RWPE2 (cell line): ENCODE measurements around the gene SDR9C7.
A peak's percentile ranks its signal among the peaks of the same experiment; 100 is the strongest.

Experiments
- ATAC-seq: fragments of 200-7000 bp; cut with Tn5 transposase; 3 replicates; pipeline ENCODE4 v1.9.1; 2021; ENCODE audit warnings: low read depth
- DNase-seq: peaks from one replicate; pipeline ENCODE4 v3.0.0-alpha.2; 2020; ENCODE audit warnings: low spot score
- H3K27ac ChIP-seq: fragments of 450-650 bp; 2 replicates; pipeline ENCODE4 v1.5.1; 2017; ENCODE audit warnings: mild to moderate bottlenecking; ENCODE audit not compliant: poor library complexity, severe bottlenecking
- H3K27me3 ChIP-seq: fragments of 250-450 bp; sonication (Bioruptor Pico); 2 replicates; pipeline ENCODE4 v1.5.1; 2021; ENCODE audit warnings: mild to moderate bottlenecking, moderate library complexity; ENCODE audit not compliant: insufficient read depth, poor library complexity, severe bottlenecking
- H3K36me3 ChIP-seq: fragments of 250-450 bp; sonication (Bioruptor Pico); 2 replicates; pipeline ENCODE4 v1.5.1; 2020; ENCODE audit warnings: low read depth, mild to moderate bottlenecking, moderate library complexity
- H3K4me1 ChIP-seq: fragments of 250-450 bp; sonication (Bioruptor Pico); 2 replicates; pipeline ENCODE4 v1.5.1; 2021; ENCODE audit warnings: mild to moderate bottlenecking, moderate library complexity; ENCODE audit not compliant: insufficient read depth, poor library complexity, severe bottlenecking
- H3K4me3 ChIP-seq: fragments of 250-450 bp; sonication (Bioruptor Pico); 2 replicates; pipeline ENCODE4 v1.5.1; 2021; ENCODE audit warnings: mild to moderate bottlenecking, moderate library complexity; ENCODE audit not compliant: severe bottlenecking
- H3K9me3 ChIP-seq: fragments of 250-450 bp; sonication (Bioruptor Pico); 2 replicates; pipeline ENCODE4 v1.5.1; 2021; ENCODE audit warnings: mild to moderate bottlenecking, moderate library complexity; ENCODE audit not compliant: severe bottlenecking
- TF ChIP-seq, protein P1 (sequence below): fragments of 450-650 bp; IDR thresholded peaks from one replicate; pipeline ENCODE4 v1.5.1; 2017; ENCODE audit warnings: mild to moderate bottlenecking, moderate library complexity; ENCODE audit not compliant: poor library complexity, severe bottlenecking

SDR9C7 gene

DNA sequence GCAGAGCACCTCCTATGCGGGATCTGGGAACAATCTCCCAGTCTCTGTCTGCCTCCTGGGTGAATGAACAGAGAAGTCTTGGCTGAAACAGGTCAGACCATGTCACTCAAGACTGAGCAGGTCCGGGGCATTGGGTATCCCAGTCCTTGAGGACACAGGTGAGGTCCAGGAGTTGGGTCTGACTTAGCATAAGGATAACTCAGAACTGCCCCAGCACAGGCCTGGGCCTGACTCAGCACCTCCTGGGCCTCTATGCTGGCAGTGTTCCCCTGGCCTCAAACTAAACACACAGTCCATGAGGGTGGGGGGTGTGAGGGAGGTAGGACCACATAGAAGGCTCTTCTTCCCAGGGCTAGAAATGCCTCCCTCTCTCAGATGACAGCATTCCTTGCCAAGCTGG, 1.5 kb upstream of the SDR9C7 start:
- peaks cover 14% of the 10 kb centered on the region for H3K4me1 ChIP-seq
- H3K27me3 ChIP-seq = no peaks in the 10 kb centered on the region
- no peaks in the 10 kb centered on the region for H3K9me3 ChIP-seq
- no peaks in the 10 kb centered on the region for H3K36me3 ChIP-seq
- TF ChIP-seq, protein P1, sequence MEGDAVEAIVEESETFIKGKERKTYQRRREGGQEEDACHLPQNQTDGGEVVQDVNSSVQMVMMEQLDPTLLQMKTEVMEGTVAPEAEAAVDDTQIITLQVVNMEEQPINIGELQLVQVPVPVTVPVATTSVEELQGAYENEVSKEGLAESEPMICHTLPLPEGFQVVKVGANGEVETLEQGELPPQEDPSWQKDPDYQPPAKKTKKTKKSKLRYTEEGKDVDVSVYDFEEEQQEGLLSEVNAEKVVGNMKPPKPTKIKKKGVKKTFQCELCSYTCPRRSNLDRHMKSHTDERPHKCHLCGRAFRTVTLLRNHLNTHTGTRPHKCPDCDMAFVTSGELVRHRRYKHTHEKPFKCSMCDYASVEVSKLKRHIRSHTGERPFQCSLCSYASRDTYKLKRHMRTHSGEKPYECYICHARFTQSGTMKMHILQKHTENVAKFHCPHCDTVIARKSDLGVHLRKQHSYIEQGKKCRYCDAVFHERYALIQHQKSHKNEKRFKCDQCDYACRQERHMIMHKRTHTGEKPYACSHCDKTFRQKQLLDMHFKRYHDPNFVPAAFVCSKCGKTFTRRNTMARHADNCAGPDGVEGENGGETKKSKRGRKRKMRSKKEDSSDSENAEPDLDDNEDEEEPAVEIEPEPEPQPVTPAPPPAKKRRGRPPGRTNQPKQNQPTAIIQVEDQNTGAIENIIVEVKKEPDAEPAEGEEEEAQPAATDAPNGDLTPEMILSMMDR = no peak
- no peak overlapping the region for H3K27ac ChIP-seq
- no peak overlapping the region for H3K4me3 ChIP-seq
- ATAC-seq (no peak; the same call in 2 of the 3 replicates), DNase-seq (no peak)

DNA sequence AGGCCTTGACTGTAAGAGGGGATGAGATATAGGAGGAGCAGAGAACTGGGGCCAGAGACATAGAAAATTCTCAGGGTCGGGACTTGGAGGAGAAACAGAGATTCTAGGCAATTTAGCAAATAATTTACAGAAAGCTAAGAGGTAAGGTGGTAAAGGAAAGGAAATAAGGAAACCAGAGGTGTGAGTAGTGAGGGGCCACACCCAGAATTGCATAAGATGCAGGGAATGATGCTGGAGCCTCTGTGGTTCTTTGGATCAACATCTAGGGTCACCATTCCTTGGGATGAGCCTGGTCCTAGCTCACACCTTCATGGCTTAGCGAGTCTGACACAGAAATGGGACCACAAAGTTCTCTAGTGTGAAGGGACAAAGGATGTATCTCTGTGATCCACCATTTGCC, 949 bp upstream of the SDR9C7 start:
- no peak overlapping the region for H3K4me3 ChIP-seq

DNA sequence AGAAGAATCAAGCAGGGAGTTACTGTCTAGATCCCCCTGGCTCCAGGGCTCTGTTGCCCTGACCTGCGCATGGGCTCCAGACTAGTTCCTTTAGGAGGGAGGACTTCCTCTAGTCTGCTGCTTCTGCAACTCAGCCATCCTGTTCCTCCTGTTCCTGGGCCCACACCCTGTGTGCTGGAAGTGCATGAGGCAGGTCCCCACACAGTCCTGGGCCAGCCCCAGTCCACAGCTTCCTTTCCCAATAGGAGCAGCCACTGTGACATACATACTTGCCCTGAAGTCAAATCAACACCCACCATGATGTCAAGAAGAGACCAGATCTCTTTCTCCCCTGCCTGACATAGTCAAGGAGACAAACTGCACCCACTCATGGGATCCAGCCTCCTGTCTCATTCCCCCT, 1.3 kb downstream of the SDR9C7 start:
- no peak overlapping the region for H3K27ac ChIP-seq
- peak; percentile 51; the same call in 2 of the 3 replicates for ATAC-seq
- H3K36me3 ChIP-seq = no peaks in the 10 kb centered on the region
- H3K4me3 ChIP-seq = no peak overlapping the region
- no peaks in the 10 kb centered on the region for H3K9me3 ChIP-seq
- TF ChIP-seq, protein P1 = no peak
- no peak for DNase-seq
- H3K27me3 ChIP-seq = no peaks in the 10 kb centered on the region
- H3K4me1 ChIP-seq = peaks cover 14% of the 10 kb centered on the region

More for the DNA sequence above, 949 bp upstream of the SDR9C7 start:
- no peaks in the 10 kb centered on the region for H3K36me3 ChIP-seq
- H3K4me1 ChIP-seq = peaks cover 14% of the 10 kb centered on the region
- DNase-seq = no peak
- no peak overlapping the region for H3K27ac ChIP-seq
- H3K27me3 ChIP-seq = no peaks in the 10 kb centered on the region
- TF ChIP-seq, protein P1 = no peak
- no peaks in the 10 kb centered on the region for H3K9me3 ChIP-seq
- ATAC-seq = no peak

DNA sequence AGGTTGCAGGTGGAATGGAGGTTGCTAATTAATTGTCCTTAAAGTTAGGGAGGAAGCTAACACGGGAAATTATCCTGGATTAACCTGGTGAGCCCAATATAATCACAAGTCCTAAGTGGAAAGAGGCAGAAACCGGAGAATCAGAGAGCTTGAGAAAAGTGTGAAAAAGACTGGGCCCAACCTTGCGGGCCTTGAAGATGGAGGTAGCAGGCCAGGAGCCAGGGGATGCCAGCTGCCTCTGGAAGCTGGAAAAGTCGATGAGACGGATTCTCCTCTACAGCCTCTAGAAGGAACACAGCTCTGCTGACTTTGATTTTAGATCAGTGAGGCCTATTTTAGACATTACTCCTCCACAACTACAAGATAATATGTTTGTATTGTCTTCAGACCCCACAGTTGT, 2.1 kb downstream of the SDR9C7 start:
- ATAC-seq = no peak
- H3K27ac ChIP-seq = no peak overlapping the region

DNA sequence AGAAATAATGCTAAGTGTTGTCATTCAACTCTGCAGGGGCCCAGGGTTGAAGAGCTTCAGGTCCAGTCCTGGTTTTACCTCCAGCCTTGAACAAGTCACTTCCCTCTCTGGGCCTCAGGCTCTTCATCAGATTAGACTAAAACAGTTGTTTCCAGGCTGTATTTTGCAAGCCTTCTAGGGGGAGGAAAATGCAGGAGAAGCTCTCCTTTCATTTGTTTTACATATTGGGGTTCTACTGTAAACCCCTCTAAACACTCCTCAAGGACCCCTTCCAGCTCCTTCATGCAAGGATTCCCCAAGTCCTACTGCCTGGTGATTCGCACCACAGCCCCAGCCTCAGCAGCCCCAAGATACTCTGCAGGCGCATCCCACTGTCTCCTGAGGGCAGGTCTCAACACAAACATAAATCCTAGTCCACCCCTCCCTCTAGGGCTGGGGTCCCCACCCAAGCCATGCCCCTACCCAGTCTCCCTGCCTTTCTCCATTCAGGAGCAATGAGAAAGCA, 2.7 kb downstream of the SDR9C7 start:
- Histone ChIP-seq H3K4me3 (no peak overlapping the region), H3K27me3 (no peaks in the 10 kb centered on the region), H3K9me3 (no peaks in the 10 kb centered on the region), H3K4me1 (peaks cover 14% of the 10 kb centered on the region), H3K27ac (no peak overlapping the region), H3K36me3 (no peaks in the 10 kb centered on the region)
- ATAC-seq (no peak), DNase-seq (no peak)
- TF ChIP-seq, protein P1 = no peak

More for the DNA sequence above, 2.1 kb downstream of the SDR9C7 start:
- Histone ChIP-seq H3K27me3 (no peaks in the 10 kb centered on the region), H3K36me3 (no peaks in the 10 kb centered on the region), H3K4me1 (peaks cover 14% of the 10 kb centered on the region), H3K9me3 (no peaks in the 10 kb centered on the region), H3K4me3 (no peak overlapping the region)
- TF ChIP-seq, protein P1 = no peak
- no peak for DNase-seq
